ENCODE results near the gene BTAF1. TPM values are rescaled to one million over a fixed set of nuclear protein-coding genes. Genes with fewer than 3 reads are reported as not detected.

BTAF1 gene
- total RNA-seq, 1 donor from 2014 or later = 23.7 TPM

- DNase-seq (ENCODE audit: low read depth in 2 of 2) = no peak
Observed at GRCh38 chr10:92047215-92047614, 123.6 kb downstream of the BTAF1 start.

DNA sequence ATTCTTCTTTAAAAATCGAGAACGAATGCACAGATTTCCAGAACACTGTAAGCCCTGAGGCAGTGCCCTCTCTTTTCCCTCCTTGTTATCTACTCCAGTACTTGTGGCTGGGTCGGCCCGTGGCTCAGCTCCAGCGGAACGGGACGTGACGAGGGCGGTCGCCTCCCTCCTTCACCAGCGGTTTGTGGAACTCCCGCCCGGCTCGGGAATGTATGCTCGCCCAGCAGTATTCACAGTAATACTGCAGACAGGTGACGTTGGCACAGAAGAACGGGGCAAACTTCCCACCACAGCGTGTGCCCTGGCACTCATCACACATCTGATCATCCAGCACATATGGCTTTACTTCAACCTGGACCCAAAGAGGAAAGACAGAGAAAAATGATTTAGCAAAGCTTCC is 128.5 kb downstream of the BTAF1 start:
- DNase-seq (ENCODE audit: low read depth in 2 of 2) = no peak

DNA sequence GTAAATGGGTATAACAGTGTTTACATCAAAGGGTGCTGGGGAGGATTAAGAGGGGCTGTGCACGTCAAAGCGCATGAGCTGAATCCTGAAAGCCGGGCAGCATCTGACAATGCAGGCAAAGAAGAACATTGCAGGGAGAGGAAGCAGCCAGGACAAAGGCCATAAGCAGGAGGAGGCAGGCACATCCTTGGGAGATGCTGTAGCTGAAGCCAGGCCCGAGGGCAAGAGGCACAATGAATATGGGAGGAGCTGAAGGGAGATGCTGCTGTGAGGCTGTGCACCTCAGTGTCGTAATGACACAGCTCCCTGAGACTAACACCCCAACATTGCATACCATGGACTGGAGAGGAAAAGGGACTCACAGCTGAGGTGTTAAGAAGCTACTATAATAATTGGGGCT is 129.2 kb downstream of the BTAF1 start:
- DNase-seq (ENCODE audit: low read depth in 2 of 2) = no peak

GRCh38 chr10:92054807-92055206 is 131.2 kb downstream of the BTAF1 start:
- DNase-seq (ENCODE audit: low read depth in 2 of 2) = no peak

DNA sequence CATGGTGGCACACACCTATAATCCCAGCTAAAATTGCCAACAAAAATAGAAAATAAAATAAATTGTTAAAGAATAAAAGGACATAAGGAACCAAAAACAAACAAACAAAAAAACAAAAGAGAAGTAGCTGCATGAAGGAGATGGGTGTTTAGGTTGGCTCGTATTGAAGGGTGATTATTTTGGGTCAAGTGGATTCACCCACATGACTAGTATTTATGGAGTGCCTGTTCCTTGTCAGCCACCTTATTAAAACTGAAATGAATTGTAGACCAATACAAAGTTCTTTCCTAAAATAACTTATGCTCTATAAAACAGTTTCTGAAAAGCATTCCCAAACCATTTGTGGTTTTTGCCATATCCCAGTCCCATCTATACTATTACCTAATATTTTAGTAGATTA is 138.7 kb downstream of the BTAF1 start:
- no peak for DNase-seq (ENCODE audit: low read depth in 2 of 2)

DNA sequence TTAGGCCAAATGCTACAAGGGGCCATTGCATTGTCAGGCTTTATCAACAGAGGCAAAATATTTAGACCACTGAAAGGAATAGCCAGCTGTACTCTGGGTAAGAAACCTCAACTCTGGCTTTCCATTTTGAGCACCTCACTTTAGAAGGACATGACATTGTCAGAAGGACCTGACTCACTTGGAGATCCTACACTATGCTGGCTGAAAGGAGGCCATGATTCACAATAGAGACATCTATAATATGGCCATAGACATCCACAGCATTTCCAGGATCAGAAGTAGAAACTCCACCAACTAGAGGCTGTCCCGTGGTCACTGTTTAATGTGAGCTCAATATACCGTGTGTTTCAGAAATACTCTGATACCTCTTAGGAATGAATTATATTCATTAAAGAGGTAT is 140.9 kb downstream of the BTAF1 start:
- DNase-seq (ENCODE audit: low read depth in 2 of 2) = no peak

DNA sequence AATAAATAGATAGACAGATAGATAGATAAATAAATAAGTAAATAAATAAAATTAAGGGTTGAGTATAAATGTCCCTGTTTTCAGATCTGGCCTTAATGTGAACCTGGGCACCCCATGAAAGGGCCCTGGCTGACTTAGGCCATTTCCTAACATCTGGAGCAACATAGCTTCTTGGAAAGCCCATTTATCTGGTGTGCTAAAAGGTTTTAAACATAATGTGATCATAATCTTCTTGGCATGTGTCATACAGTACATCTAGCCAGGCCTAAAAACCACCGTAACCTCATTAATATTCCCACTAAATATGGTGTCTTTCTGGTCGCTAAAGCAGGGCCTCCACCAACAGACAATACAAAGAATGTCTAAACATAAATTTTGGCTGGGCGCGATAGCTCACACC is 142.8 kb downstream of the BTAF1 start:
- DNase-seq (ENCODE audit: low read depth in 2 of 2) = no peak

- no peak for DNase-seq (ENCODE audit: low read depth in 2 of 2)
Observed at GRCh38 chr10:92068900-92069299, 145.3 kb downstream of the BTAF1 start.

- peak; percentile 16 to 43 for DNase-seq (ENCODE audit: low read depth in 2 of 2)
Observed at GRCh38 chr10:92074126-92074887, 150.7 kb downstream of the BTAF1 start.

DNA sequence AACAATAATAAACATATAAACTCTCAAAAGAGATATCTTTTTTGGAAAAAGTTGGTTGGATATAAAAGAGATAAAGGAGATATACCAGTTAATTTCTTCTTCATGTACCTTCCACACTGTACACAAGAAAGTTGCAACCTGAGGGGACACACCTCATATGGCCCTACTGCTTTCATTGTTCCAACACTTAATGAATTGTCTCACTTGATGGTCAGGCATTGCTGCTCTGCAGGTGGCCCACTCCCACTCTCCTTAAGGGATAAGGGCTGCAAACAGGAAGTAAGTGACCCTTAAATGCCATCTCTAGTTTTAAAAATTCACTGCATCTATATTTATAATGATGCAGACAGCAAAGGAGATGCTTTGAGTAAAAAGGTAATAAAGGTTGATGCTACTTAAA is 152.3 kb downstream of the BTAF1 start:
- DNase-seq (ENCODE audit: low read depth in 2 of 2) = no peak

DNA sequence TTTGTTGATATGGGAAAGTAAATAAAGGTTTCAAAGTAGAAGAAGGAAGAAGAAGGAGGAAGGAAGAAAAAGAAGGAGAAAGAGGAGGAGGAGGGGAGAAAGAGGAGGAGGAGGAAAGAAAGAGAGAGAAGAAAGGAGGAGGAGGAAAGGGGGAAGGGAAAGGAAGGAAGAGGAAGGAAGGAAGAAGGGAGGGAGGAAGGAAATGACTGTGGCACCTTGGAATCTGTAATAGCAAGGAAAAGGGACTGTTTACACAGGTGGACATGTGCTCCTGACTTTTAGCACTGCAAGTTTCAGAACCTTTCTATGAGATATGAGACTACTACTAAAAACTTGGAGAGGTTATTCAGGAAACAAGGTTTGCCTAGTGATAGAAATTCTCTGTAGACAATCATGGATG is 153.2 kb downstream of the BTAF1 start:
- DNase-seq (ENCODE audit: low read depth in 2 of 2) = no peak

- no peak for DNase-seq (ENCODE audit: low read depth in 2 of 2)
Observed at GRCh38 chr10:92079003-92079402, 155.4 kb downstream of the BTAF1 start.

Other genes starting within 250 kb of the BTAF1 start
- gene TNKS2, start 125.3 kb upstream of the BTAF1 start, total RNA-seq = 42.5 and 56.5 TPM in 2 replicates
- 0.13 and 0.51 TPM in 2 replicates for gene FGFBP3, start 14.3 kb upstream of the BTAF1 start, total RNA-seq